Right cardiac atrium (tissue), 5 donors: ENCODE results near the gene ABHD12B. TPM values are rescaled to one million over a fixed set of nuclear protein-coding genes. Genes with fewer than 3 reads are reported as not detected.
"Not testable (repeated sequence)": the region's sequence is repeated elsewhere in the genome, so short reads cannot be mapped to it uniquely, and the experiment has no call there.

Experiments used
- ATAC-seq, 2 donors: fragments of 200-7000 bp; cut with Tn5 transposase; one replicate each; pipeline versions ENCODE4 v1.8.0 to v1.9.1; 2020; ENCODE audit warnings: moderate library complexity in 2 of 2, mild to moderate bottlenecking in 1 of 2
- DNase-seq, 3 donors: peaks; one replicate each; pipeline ENCODE4 v3.0.0-alpha.2; 2020
- H3K27ac ChIP-seq: one replicate; pipeline ENCODE4 v1.5.1; 2013; ENCODE audit warnings: mild to moderate bottlenecking, low read length, control low read depth, moderate library complexity
- H3K27me3 ChIP-seq: one replicate; pipeline ENCODE4 v1.6.1; 2013; ENCODE audit not compliant: control insufficient read depth, insufficient read depth
- H3K4me1 ChIP-seq: one replicate; pipeline ENCODE4 v1.6.1; 2013; ENCODE audit warnings: low read length; ENCODE audit not compliant: control insufficient read depth, insufficient read depth
- H3K4me3 ChIP-seq: one replicate; pipeline ENCODE4 v1.5.1; 2013; ENCODE audit warnings: low read length, control low read depth
- H3K9me3 ChIP-seq: one replicate; pipeline ENCODE4 v1.6.1; 2013; ENCODE audit warnings: low read length; ENCODE audit not compliant: control insufficient read depth
- WGBS: extraction: QIAGEN DNeasy Blood & Tissue Kit; methylation state at CpG from one replicate; pipeline ENCODE4 v1.1.7; 2013; 5-methylcytosine and 5-hydroxymethylcytosine counted together
- intact Hi-C, 4 donors: fragments of 100-400 bp; cut with DNase I; formaldehyde crosslinking; loops; one replicate each; pipeline versions ENCODE4 v1.11.0 to v1.14.0; 2022 to 2023
- polyA plus RNA-seq: library from polyadenylated mRNA; stranded (reverse); fragments of 200-250 nt; gene quantifications from one replicate; pipeline ENCODE4 v1.2.3, GENCODE V29; 2013
- total RNA-seq, 4 donors: library from RNA; stranded (reverse); fragmentation: NEBNext Ultra II Directional; extraction: Animal tissue kit (Norgen Biotek cat#: 25700); gene quantifications; one replicate each; pipeline ENCODE4 v1.2.1, GENCODE V29; 2021
- donor health status: healthy with polysubstance abuse.
- donor health status: DM: no; HTN: yes; CAD: no.
- donor health status: DM: no; HTN: no; CAD: no.
- donor health status: DM: no; HTN: yes; CAD: no; lungs with severe emphysema.
- donor health status: DM: yes; HTN: yes; CAD: no.

Gene ABHD12B
- total and polyA plus RNA-seq, 5 donors: not detected

- Histone ChIP-seq H3K27ac (no peak overlapping the region), H3K27me3 (no peaks in the 10 kb centered on the region), H3K9me3 (no peaks in the 10 kb centered on the region), H3K4me1 (no peaks in the 10 kb centered on the region), H3K4me3 (no peak overlapping the region)
- DNase-seq (no peak), ATAC-seq (no peak)
- intact Hi-C loops: loop anchor here in 1 of 4 donors (10.0 kb wide), 1 partner anchor 259 kb away; no protein-coding TSS in a partner anchor
These were observed 7.6 kb upstream of the ABHD12B start for GRCh38 chr14:50864237-50864636.

DNA sequence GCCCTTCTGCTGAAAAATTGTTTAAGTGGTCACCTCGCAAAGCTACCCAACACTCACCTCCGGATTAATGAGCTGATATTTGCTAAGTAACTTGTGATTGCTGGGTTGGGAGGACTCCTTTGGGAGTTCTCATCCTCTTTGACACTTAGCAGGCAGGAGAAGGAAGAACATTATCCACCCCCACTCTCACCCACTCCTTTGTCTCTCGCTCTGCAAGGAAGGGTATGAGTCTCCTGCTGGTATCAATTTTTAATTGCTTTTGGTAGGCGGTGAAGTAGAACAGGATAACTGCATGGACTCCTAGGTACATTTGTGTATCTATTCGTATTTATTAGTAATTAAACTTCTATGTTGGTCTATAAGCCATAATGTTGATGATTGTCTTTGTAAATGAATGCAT is 6.9 kb upstream of the ABHD12B start:
- no peak overlapping the region for H3K27ac ChIP-seq
- no peaks in the 10 kb centered on the region for H3K27me3 ChIP-seq
- ATAC-seq (no peak), DNase-seq (no peak)
- intact Hi-C loops: loop anchor here in 1 of 4 donors (10.0 kb wide), 1 partner anchor 260 kb away; no protein-coding TSS in a partner anchor
- WGBS: 81% methylated on average over 5 of the region's 5 CpGs
- no peaks in the 10 kb centered on the region for H3K4me1 ChIP-seq
- no peaks in the 10 kb centered on the region for H3K9me3 ChIP-seq
- no peak overlapping the region for H3K4me3 ChIP-seq

GRCh38 chr14:50865391-50866076 is 6.3 kb upstream of the ABHD12B start:
- 36% methylated on average over 11 of the region's 11 CpGs for WGBS
- H3K27me3 ChIP-seq: no peaks in the 10 kb centered on the region
- DNase-seq: no peak
- no peak overlapping the region for H3K27ac ChIP-seq
- intact Hi-C loops: loop anchor here in 1 of 4 donors (10.0 kb wide), 1 partner anchor 261 kb away; no protein-coding TSS in a partner anchor
- H3K4me1 ChIP-seq: no peaks in the 10 kb centered on the region
- H3K4me3 ChIP-seq: no peak overlapping the region
- H3K9me3 ChIP-seq: no peaks in the 10 kb centered on the region
- ATAC-seq: no peak

GRCh38 chr14:50871228-50871627 is 625 bp upstream of the ABHD12B start:
- 91% methylated on average over 5 of the region's 5 CpGs for WGBS

DNA sequence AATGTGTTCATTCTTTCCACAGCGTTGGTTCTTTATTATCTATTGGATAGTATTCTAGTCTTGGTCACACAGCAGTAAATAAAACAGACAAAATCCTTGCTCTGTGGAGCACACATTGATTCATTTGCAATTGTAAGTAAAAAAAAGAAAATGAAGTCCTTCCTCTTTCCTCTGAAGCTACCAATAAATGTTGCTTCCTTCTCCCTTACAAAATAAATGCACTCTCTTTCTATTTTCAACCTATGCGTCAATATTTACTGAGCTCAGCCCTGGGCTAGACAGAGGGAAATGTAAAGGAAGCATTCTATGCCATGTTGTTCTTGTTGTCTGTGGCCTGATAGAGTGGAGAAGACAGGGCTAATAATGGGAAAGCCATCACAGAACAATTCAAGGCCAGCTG is 2.9 kb downstream of the ABHD12B start:
- no peaks in the 10 kb centered on the region for H3K9me3 ChIP-seq
- intact Hi-C loops: no loop called here
- ATAC-seq: no peak
- 51% methylated on average over 2 of the region's 2 CpGs for WGBS
- no peaks in the 10 kb centered on the region for H3K27me3 ChIP-seq
- H3K27ac ChIP-seq: no peak overlapping the region
- no peak overlapping the region for H3K4me3 ChIP-seq
- no peaks in the 10 kb centered on the region for H3K4me1 ChIP-seq
- DNase-seq: no peak

More at GRCh38 chr14:50871228-50871627, 625 bp upstream of the ABHD12B start:
- no peak for DNase-seq
- Histone ChIP-seq H3K27ac (no peak overlapping the region), H3K27me3 (no peaks in the 10 kb centered on the region), H3K4me3 (no peak overlapping the region), H3K9me3 (no peaks in the 10 kb centered on the region), H3K4me1 (no peaks in the 10 kb centered on the region)
- intact Hi-C loops: no loop called here
- ATAC-seq: no peak

DNA sequence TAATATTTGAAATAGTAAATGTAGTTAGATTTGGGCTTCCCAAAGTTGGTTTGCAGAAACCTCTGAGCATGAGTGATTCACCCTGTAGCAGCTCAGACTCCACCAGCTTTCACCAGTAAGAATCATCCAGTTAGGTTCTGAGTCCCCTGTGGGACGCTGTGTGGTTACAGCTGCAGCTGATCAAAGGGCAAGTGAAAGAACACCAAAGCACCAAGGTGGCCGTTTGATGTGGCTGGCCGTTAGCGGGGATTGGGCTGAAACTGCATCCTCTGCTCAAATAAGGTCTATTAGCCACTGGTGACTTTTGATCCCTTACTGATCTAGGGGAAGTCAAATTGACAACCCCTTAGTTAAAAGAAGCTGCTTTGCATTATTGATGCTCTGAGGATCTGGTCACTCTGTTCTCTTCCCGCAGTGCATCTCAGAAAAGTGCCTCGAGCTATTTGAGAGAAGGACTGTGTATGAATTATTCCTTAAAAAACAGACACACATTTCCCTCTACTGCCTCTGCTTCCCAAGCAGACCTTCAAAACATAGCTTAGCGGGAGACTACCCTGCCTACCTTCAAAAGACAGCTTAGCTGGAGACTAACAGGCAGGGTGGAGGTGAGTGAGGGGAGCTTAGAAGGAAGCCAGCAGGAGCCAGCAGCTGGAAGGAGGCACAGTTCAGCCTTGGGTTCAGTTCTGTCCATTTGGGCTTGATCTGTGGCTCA is 3.7 kb downstream of the ABHD12B start:
- no peak for DNase-seq
- ATAC-seq: no peak

GRCh38 chr14:50882932-50883826 is 11.3 kb downstream of the ABHD12B start:
- DNase-seq: no peak
- 74% methylated on average over 8 of the region's 8 CpGs for WGBS

More for the DNA sequence above, 3.7 kb downstream of the ABHD12B start:
- Histone ChIP-seq H3K27ac (no peak overlapping the region), H3K27me3 (no peaks in the 10 kb centered on the region), H3K9me3 (no peaks in the 10 kb centered on the region), H3K4me1 (no peaks in the 10 kb centered on the region), H3K4me3 (no peak overlapping the region)
- WGBS: 52% methylated on average over 7 of the region's 7 CpGs
- intact Hi-C loops: no loop called here

DNA sequence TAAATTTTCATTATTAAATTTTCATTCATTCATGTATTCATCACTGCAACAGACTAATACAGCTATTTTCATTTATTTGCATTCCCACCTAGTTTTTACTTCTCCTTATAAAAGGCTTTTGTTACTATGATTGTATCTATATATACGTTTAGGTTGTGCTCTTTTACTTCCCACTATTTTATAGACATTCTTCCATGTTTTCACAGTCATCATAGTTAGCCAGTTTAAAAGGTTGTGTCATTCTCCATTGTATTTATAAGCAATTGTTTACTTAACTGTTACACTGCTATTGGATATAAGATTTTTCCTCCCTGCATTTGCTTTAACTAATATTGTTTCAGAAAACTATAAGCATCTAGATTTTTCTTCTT is 12.0 kb downstream of the ABHD12B start:
- H3K27me3 ChIP-seq: no peaks in the 10 kb centered on the region
- H3K4me1 ChIP-seq: no peaks in the 10 kb centered on the region
- DNase-seq: no peak
- WGBS: 79% methylated on average over 1 of the region's 1 CpG
- no peak overlapping the region for H3K4me3 ChIP-seq
- no peak overlapping the region for H3K27ac ChIP-seq
- intact Hi-C loops: no loop called here
- ATAC-seq: no peak
- H3K9me3 ChIP-seq: no peaks in the 10 kb centered on the region

More at GRCh38 chr14:50882932-50883826, 11.3 kb downstream of the ABHD12B start:
- Histone ChIP-seq H3K4me1 (no peaks in the 10 kb centered on the region), H3K27ac (no peak overlapping the region), H3K9me3 (no peaks in the 10 kb centered on the region), H3K4me3 (no peak overlapping the region), H3K27me3 (no peaks in the 10 kb centered on the region)
- no peak for ATAC-seq
- intact Hi-C loops: no loop called here

- no peak overlapping the region for H3K27ac ChIP-seq
- H3K4me3 ChIP-seq: no peak overlapping the region
- no peak for DNase-seq
- H3K27me3 ChIP-seq: no peaks in the 10 kb centered on the region
- ATAC-seq: no peak
- no peaks in the 10 kb centered on the region for H3K9me3 ChIP-seq
- no peaks in the 10 kb centered on the region for H3K4me1 ChIP-seq
- intact Hi-C loops: no loop called here
These were observed 15.6 kb downstream of the ABHD12B start for GRCh38 chr14:50887476-50887875.

GRCh38 chr14:50892255-50892654 is 20.4 kb downstream of the ABHD12B start:
- Histone ChIP-seq H3K27me3 (no peaks in the 10 kb centered on the region), H3K27ac (no peak overlapping the region), H3K9me3 (no peaks in the 10 kb centered on the region), H3K4me3 (no peak overlapping the region), H3K4me1 (no peaks in the 10 kb centered on the region)
- WGBS: 79% methylated on average over 5 of the region's 5 CpGs
- intact Hi-C loops: no loop called here
- DNase-seq (no peak), ATAC-seq (no peak)

GRCh38 chr14:50896421-50896820 is 24.6 kb downstream of the ABHD12B start:
- H3K9me3 ChIP-seq, ATAC-seq, H3K4me3 ChIP-seq, intact Hi-C loops, DNase-seq, H3K27me3 ChIP-seq, H3K27ac ChIP-seq, H3K4me1 ChIP-seq: not testable (repeated sequence)
- WGBS: 81% methylated on average over 5 of the region's 7 CpGs
